Transverse colon (tissue), 4 donors: ENCODE measurements around the gene EPHA5.

Experiments
- EP300 ChIP-seq: sonication (generic); formaldehyde crosslinking; IDR thresholded peaks from one replicate; pipeline ENCODE4 v1.6.1; 2017; ENCODE audit warnings: antibody characterized with exemption, low read depth
- POLR2A ChIP-seq: fragments of 450-650 bp; IDR thresholded peaks from one replicate; pipeline ENCODE4 v1.6.1; 2016; ENCODE audit warnings: antibody characterized with exemption, mild to moderate bottlenecking, moderate library complexity
- POLR2AphosphoS5 ChIP-seq, 3 donors: sonication (generic); formaldehyde crosslinking; IDR thresholded peaks; one replicate each; pipeline ENCODE4 v1.6.1; 2016; ENCODE audit warnings: antibody characterized with exemption in 3 of 3
- TF ChIP-seq, protein P1 (sequence below), 5 experiments: fragments of 200-600 bp in 3 of 5; fragments of 450-650 bp in 2 of 5; sonication (generic) in 3 of 5; IDR thresholded peaks; 1 replicate in 2 of 5; 2 replicates in 3 of 5; pipeline ENCODE4 v1.5.1; 2016 to 2017; ENCODE audit warnings: antibody characterized with exemption in 5 of 5, inconsistent platforms in 3 of 5, mild to moderate bottlenecking in 2 of 5, moderate library complexity in 1 of 5

DNA sequence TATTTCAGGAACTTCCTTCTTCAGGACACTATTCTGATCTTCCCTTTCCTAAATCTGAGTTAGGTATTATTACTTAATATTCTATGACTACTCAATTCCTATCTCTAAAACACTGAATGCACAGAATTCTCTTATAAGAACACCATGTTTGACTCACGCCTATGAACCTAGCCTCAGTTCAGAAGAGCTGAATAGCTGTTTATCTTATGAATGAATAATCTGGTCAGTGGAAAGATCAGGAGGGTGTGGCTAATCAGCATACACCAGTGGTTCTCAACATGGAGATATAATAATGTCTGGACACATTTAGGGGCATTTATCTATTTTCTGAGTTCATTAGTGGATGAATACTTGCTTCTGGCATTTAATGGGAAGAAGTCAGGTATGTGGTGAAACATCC lies 24.2 kb downstream of the EPHA5 start:
- no peak for TF ChIP-seq POLR2AphosphoS5 (IDR thresholded peaks at IDR 0.05)
- TF ChIP-seq, protein P1, sequence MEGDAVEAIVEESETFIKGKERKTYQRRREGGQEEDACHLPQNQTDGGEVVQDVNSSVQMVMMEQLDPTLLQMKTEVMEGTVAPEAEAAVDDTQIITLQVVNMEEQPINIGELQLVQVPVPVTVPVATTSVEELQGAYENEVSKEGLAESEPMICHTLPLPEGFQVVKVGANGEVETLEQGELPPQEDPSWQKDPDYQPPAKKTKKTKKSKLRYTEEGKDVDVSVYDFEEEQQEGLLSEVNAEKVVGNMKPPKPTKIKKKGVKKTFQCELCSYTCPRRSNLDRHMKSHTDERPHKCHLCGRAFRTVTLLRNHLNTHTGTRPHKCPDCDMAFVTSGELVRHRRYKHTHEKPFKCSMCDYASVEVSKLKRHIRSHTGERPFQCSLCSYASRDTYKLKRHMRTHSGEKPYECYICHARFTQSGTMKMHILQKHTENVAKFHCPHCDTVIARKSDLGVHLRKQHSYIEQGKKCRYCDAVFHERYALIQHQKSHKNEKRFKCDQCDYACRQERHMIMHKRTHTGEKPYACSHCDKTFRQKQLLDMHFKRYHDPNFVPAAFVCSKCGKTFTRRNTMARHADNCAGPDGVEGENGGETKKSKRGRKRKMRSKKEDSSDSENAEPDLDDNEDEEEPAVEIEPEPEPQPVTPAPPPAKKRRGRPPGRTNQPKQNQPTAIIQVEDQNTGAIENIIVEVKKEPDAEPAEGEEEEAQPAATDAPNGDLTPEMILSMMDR (IDR thresholded peaks at IDR 0.05), result no peak
- no peak for TF ChIP-seq EP300
- TF ChIP-seq POLR2A, result no peak
